ENCODE results near the gene ZG16.
A peak's percentile ranks its signal among the peaks of the same experiment; 100 is the strongest.

Gene ZG16

GRCh38 chr16:29808219-29808900 is 30.3 kb downstream of the ZG16 start:
- peak overlapping the region; percentile 66 for H3K4me3 ChIP-seq (replicated peaks; ENCODE audit: low read depth, low read length)
- TF ChIP-seq CTCF (IDR thresholded peaks at IDR 0.05; ENCODE audit: low read length, missing control alignments) = no peak
- no peak for DNase-seq (ENCODE audit: low read depth)

GRCh38 chr16:29809031-29809747 is 31.1 kb downstream of the ZG16 start:
- H3K4me3 ChIP-seq (replicated peaks; ENCODE audit: low read depth, low read length) = peak overlapping the region; percentile 66
- DNase-seq (ENCODE audit: low read depth) = no peak
- TF ChIP-seq CTCF (IDR thresholded peaks at IDR 0.05; ENCODE audit: low read length, missing control alignments) = no peak

- no peak for DNase-seq (ENCODE audit: low read depth)
- H3K4me3 ChIP-seq (replicated peaks; ENCODE audit: low read depth, low read length) = peak overlapping the region; percentile 12
- TF ChIP-seq CTCF (IDR thresholded peaks at IDR 0.05; ENCODE audit: low read length, missing control alignments) = no peak
Observed at GRCh38 chr16:29809850-29810698, 32.0 kb downstream of the ZG16 start.

- TF ChIP-seq CTCF (IDR thresholded peaks at IDR 0.05; ENCODE audit: low read length, missing control alignments) = no peak
- H3K4me3 ChIP-seq (replicated peaks; ENCODE audit: low read depth, low read length) = no peak overlapping the region
- no peak for DNase-seq (ENCODE audit: low read depth)
Observed at GRCh38 chr16:29810699-29811169, 32.7 kb downstream of the ZG16 start.

- TF ChIP-seq CTCF (IDR thresholded peaks at IDR 0.05; ENCODE audit: low read length, missing control alignments) = no peak
- DNase-seq (ENCODE audit: low read depth) = peak; percentile 99
- peak overlapping the region; percentile 60 for H3K4me3 ChIP-seq (replicated peaks; ENCODE audit: low read depth, low read length)
Observed at GRCh38 chr16:29811170-29811895, 33.3 kb downstream of the ZG16 start.

- H3K4me3 ChIP-seq (replicated peaks; ENCODE audit: low read depth, low read length) = peak within 1 kb of the TSS; percentile 60
- DNase-seq (ENCODE audit: low read depth) = peak; percentile 48
- no peak for TF ChIP-seq CTCF (IDR thresholded peaks at IDR 0.05; ENCODE audit: low read length, missing control alignments)
Observed at GRCh38 chr16:29811896-29812665, 34.0 kb downstream of the ZG16 start, which contains the start of gene PRRT2. TSS of gene PRRT2 (plus strand) at chr16:29812193. CDS start at chr16:29813055, 862 bp downstream.

All from fibroblast of pulmonary artery (primary cell).